Measurements from ENCODE around the gene IL3RA.

IL3RA gene

GRCh38 chrX:1355131-1356046 lies 18.8 kb downstream of the IL3RA start:
- no peak for TF ChIP-seq CTCF (conservative IDR thresholded peaks at IDR 0.05; ENCODE audit: low read length)
- DNase-seq (ENCODE audit: low read depth) = no peak
- no peak overlapping the region for H3K4me3 ChIP-seq (ENCODE audit: low read length)

GRCh38 chrX:1357993-1358392 lies 21.4 kb downstream of the IL3RA start:
- no peak overlapping the region for H3K4me3 ChIP-seq (ENCODE audit: low read length)
- no peak for TF ChIP-seq CTCF (conservative IDR thresholded peaks at IDR 0.05; ENCODE audit: low read length)
- DNase-seq (ENCODE audit: low read depth) = no peak

- no peak overlapping the region for H3K4me3 ChIP-seq (ENCODE audit: low read length)
- DNase-seq (ENCODE audit: low read depth) = no peak
- no peak for TF ChIP-seq CTCF (conservative IDR thresholded peaks at IDR 0.05; ENCODE audit: low read length)
These were observed 22.4 kb downstream of the IL3RA start for GRCh38 chrX:1358793-1359476.

GRCh38 chrX:1359477-1359873 lies 22.9 kb downstream of the IL3RA start:
- no peak for DNase-seq (ENCODE audit: low read depth)
- H3K4me3 ChIP-seq (ENCODE audit: low read length) = no peak overlapping the region
- TF ChIP-seq CTCF (conservative IDR thresholded peaks at IDR 0.05; ENCODE audit: low read length) = no peak

GRCh38 chrX:1360171-1360570 lies 23.6 kb downstream of the IL3RA start:
- no peak for TF ChIP-seq CTCF (conservative IDR thresholded peaks at IDR 0.05; ENCODE audit: low read length)
- no peak for DNase-seq (ENCODE audit: low read depth)

GRCh38 chrX:1361275-1361674 lies 24.7 kb downstream of the IL3RA start:
- no peak for TF ChIP-seq CTCF (conservative IDR thresholded peaks at IDR 0.05; ENCODE audit: low read length)
- no peak for DNase-seq (ENCODE audit: low read depth)

More at GRCh38 chrX:1360171-1360570, 23.6 kb downstream of the IL3RA start:
- no peak overlapping the region for H3K4me3 ChIP-seq (ENCODE audit: low read length)

More at GRCh38 chrX:1361275-1361674, 24.7 kb downstream of the IL3RA start:
- no peak overlapping the region for H3K4me3 ChIP-seq (ENCODE audit: low read length)
